ENCODE measurements around the gene RASSF6. TPM values are rescaled to one million over a fixed set of nuclear protein-coding genes. Genes with fewer than 3 reads are reported as not detected.
"Not testable (repeated sequence)": the region's sequence is repeated elsewhere in the genome, so short reads cannot be mapped to it uniquely, and the experiment has no call there.

The RASSF6 gene
- total RNA-seq, 2 experiments from 2014 or later = not detected

GRCh38 chr4:73648478-73648877 lies 28.2 kb upstream of the RASSF6 start:
- peaks cover 2% of the 10 kb centered on the region for H3K27me3 Mint-ChIP-seq (ENCODE audit: low read depth)
- no peaks in the 10 kb centered on the region for H3K9me3 Mint-ChIP-seq
- no peaks in the 10 kb centered on the region for H3K36me3 Mint-ChIP-seq (ENCODE audit: low read depth)
- intact Hi-C loops (cut with micrococcal nuclease) = no loop called here
- no peak overlapping the region for H3K4me3 Mint-ChIP-seq
- DNase-seq = no peak
- no peak overlapping the region for H3K27ac Mint-ChIP-seq
- CTCF ChIA-PET = no interaction called here
- H3K4me1 Mint-ChIP-seq (ENCODE audit: low read depth) = no peaks in the 10 kb centered on the region

DNA sequence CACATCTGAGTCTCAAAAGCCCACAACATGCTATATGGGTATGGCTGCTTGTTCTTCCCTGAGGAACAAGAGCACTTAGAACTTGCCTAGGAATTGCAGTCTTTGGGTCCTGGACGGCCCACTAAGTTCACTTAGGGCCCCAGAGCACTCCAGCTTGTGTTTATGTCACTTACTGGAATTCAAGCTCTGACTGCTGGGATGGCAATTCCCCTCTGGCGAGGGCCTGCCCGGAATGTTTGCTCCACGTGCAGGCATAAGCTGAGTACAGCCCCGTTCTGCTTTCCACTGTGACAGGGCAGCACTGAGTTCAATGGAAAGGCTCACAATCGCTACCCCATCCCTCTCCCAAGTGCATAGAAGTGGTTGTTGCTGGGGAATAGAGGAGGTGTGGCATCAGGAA lies 25.9 kb upstream of the RASSF6 start:
- Mint-ChIP-seq H3K4me3 (no peak overlapping the region), H3K9me3 (no peaks in the 10 kb centered on the region), H3K27me3 (ENCODE audit: low read depth) (peaks cover 2% of the 10 kb centered on the region), H3K27ac (no peak overlapping the region), H3K4me1 (ENCODE audit: low read depth) (no peaks in the 10 kb centered on the region), H3K36me3 (ENCODE audit: low read depth) (no peaks in the 10 kb centered on the region)
- DNase-seq = no peak
- intact Hi-C loops (cut with micrococcal nuclease) = no loop called here
- CTCF ChIA-PET = no interaction called here

DNA sequence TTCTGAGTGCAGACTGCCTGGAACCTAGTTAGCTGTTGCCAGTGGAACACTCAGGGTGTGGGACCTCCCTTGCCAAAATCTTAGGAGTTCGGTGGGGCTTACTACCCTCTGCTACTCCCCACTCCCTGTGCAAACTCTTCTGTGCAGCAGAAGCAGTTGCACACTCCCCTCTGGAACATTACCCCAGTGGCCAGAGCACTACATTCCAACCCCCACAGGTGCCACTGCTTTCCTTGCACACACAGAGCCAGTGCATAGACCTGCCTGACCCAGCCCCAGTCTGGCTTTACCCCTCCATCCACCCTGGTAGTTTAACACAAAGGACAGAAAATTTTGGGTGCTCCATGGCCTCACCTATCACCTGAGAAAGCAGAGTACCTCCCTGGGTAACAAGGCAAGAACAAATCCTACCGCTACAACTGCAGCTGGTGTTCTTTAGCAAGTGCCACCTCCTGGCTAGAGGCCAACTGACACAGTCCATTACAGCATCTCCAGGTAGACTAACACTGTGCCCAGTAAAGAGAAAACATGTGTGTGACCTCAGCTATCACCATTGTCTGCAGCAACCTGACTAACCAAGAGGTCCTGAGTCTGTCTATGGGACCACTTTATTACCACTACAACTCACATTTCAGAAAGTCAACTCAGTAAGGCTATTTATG lies 11.5 kb upstream of the RASSF6 start:
- H3K4me3 Mint-ChIP-seq = no peak overlapping the region
- CTCF ChIA-PET = no interaction called here
- H3K36me3 Mint-ChIP-seq (ENCODE audit: low read depth) = no peaks in the 10 kb centered on the region
- DNase-seq = no peak
- H3K27me3 Mint-ChIP-seq (ENCODE audit: low read depth) = peaks cover 9% of the 10 kb centered on the region
- no peak overlapping the region for H3K27ac Mint-ChIP-seq
- intact Hi-C loops (cut with micrococcal nuclease) = no loop called here
- peaks cover 2% of the 10 kb centered on the region for H3K9me3 Mint-ChIP-seq
- H3K4me1 Mint-ChIP-seq (ENCODE audit: low read depth) = no peaks in the 10 kb centered on the region

DNA sequence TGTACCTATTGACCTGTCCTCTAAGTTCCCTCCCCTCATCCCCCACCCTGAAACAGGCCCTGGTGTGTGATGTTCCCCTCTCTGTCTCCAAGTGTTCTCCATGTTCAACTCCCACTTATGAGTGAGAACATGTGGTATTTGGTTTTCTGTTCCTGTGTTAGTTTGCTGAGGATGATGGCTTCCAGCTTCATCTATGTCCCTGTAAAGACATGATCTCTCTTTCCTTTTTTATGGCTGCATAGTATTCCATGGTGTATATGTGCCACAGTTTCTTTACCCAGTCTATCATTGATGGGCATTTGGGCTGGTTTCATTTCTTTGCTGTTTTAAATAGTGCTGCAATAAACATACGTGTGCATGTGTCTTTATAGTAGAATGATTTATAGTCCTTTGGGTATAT lies 8.6 kb upstream of the RASSF6 start:
- H3K27me3 Mint-ChIP-seq (ENCODE audit: low read depth); DNase-seq; CTCF ChIA-PET; H3K4me3 Mint-ChIP-seq; H3K27ac Mint-ChIP-seq; H3K9me3 Mint-ChIP-seq; H3K36me3 Mint-ChIP-seq (ENCODE audit: low read depth); intact Hi-C loops (cut with micrococcal nuclease); H3K4me1 Mint-ChIP-seq (ENCODE audit: low read depth): not testable (repeated sequence)

DNA sequence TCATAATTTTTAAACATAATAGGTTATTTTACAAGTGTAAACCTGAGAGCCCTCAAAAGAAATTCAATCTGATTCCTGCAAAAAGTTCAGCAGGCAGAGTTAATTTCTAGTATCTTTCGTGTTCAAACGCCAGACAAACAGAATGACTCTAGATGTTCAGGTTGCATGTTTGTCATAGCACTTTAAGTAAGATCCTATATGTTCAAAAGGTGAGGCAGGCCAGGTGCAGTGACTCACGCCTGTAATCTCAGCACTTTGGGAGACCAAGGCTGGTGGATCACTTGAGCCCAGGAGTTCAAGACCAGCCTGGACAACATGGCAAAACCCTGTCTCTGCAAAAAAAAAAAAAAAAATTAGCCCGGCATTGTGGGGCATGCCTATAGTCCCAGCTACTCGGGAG lies 1.1 kb upstream of the RASSF6 start:
- CTCF ChIA-PET = interaction anchor here (0.6 kb wide), 1 partner anchor 308 kb away, joined by 4 read pairs; no protein-coding TSS in a partner anchor

DNA sequence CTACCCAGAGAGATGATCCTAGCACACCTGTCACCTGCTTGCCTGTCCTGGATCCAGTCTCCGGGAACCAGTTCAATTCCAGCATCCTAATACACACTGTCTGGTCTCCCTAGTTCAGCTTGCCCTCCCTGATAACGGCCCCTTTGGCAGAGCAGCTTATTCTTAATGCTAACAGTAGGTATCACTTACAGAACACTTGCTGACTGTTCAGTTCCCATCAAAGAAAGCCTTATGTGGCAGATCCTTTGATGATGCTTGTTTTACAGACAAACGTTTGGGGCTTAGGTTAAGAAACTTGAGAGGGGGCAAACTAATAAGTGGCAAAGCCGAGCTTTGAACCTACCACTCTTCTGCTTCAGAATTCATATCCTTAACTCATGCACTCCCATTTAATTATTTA lies 890 bp downstream of the RASSF6 start:
- Mint-ChIP-seq H3K36me3 (ENCODE audit: low read depth) (no peaks in the 10 kb centered on the region), H3K4me1 (ENCODE audit: low read depth) (peaks cover 3% of the 10 kb centered on the region), H3K27ac (no peak overlapping the region), H3K27me3 (ENCODE audit: low read depth) (peaks cover 20% of the 10 kb centered on the region), H3K4me3 (no peak overlapping the region), H3K9me3 (no peaks in the 10 kb centered on the region)
- no peak for DNase-seq
- CTCF ChIA-PET = no interaction called here
- intact Hi-C loops (cut with micrococcal nuclease) = no loop called here

More for the DNA sequence above, 1.1 kb upstream of the RASSF6 start:
- Mint-ChIP-seq H3K36me3 (ENCODE audit: low read depth) (no peaks in the 10 kb centered on the region), H3K4me1 (ENCODE audit: low read depth) (peaks cover 3% of the 10 kb centered on the region), H3K4me3 (no peak overlapping the region), H3K27me3 (ENCODE audit: low read depth) (peaks cover 20% of the 10 kb centered on the region), H3K9me3 (no peaks in the 10 kb centered on the region), H3K27ac (no peak overlapping the region)
- intact Hi-C loops (cut with micrococcal nuclease) = no loop called here
- no peak for DNase-seq

GRCh38 chr4:73617256-73617655 lies 3.0 kb downstream of the RASSF6 start:
- intact Hi-C loops (cut with micrococcal nuclease) = no loop called here
- H3K27ac Mint-ChIP-seq = no peak overlapping the region
- H3K36me3 Mint-ChIP-seq (ENCODE audit: low read depth) = no peaks in the 10 kb centered on the region
- CTCF ChIA-PET = no interaction called here
- H3K27me3 Mint-ChIP-seq (ENCODE audit: low read depth) = peaks cover 25% of the 10 kb centered on the region
- no peak for DNase-seq
- no peaks in the 10 kb centered on the region for H3K9me3 Mint-ChIP-seq
- no peak overlapping the region for H3K4me3 Mint-ChIP-seq
- peaks cover 3% of the 10 kb centered on the region for H3K4me1 Mint-ChIP-seq (ENCODE audit: low read depth)

- H3K4me1 Mint-ChIP-seq (ENCODE audit: low read depth) = peaks cover 3% of the 10 kb centered on the region
- intact Hi-C loops (cut with micrococcal nuclease) = no loop called here
- H3K27me3 Mint-ChIP-seq (ENCODE audit: low read depth) = peaks cover 18% of the 10 kb centered on the region
- CTCF ChIA-PET = no interaction called here
- H3K27ac Mint-ChIP-seq = no peak overlapping the region
- no peaks in the 10 kb centered on the region for H3K36me3 Mint-ChIP-seq (ENCODE audit: low read depth)
- no peaks in the 10 kb centered on the region for H3K9me3 Mint-ChIP-seq
- DNase-seq = no peak
- no peak overlapping the region for H3K4me3 Mint-ChIP-seq
Measured at GRCh38 chr4:73615613-73616012, 4.6 kb downstream of the RASSF6 start.

DNA sequence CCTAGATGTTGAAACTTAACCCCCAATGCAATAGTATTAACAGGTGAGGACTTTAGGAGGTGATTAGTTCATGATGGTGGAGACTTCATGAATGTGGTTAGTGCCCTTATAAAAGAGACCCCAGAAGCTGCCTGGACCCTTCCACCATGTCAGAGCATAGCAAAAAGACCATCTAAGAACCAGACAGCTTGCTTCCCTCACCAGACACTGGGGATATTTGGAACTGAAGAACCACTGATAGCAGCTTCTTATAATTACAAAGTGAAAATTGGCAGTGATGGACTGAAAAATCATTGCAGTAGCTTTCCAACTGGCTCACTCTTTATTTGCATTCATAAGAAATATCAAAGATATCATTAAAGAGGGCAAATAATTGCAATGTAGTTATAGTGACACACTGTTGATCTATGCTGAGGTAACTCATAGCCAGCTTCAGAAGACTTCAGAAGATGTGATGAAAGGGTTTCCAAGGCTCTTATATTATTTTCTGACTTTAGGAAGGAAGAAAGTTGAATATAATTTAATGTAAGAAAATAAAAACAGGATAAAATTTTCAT lies 5.8 kb downstream of the RASSF6 start:
- Mint-ChIP-seq H3K4me3 (no peak overlapping the region), H3K9me3 (no peaks in the 10 kb centered on the region), H3K4me1 (ENCODE audit: low read depth) (no peaks in the 10 kb centered on the region), H3K36me3 (ENCODE audit: low read depth) (no peaks in the 10 kb centered on the region), H3K27ac (no peak overlapping the region), H3K27me3 (ENCODE audit: low read depth) (peaks cover 11% of the 10 kb centered on the region)
- intact Hi-C loops (cut with micrococcal nuclease) = no loop called here
- DNase-seq = no peak
- CTCF ChIA-PET = no interaction called here

DNA sequence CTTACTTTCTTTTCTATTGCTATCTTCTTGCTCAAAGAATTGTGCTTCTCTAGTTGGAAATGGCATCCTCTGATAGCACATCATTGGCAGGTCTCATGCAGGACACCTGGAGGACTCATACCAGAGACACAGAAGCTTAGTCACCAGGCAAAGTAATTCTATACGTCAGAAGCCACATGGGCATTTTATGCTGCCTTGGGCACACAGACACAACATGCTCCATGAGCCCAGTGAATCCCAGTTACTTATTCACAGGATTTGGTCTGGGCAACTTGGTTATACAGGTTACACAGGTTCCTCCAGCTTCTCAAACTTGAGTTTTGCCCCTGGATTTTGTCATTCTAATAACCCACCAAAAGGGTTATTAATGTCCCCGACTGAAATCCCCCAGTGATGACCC lies 7.1 kb downstream of the RASSF6 start:
- DNase-seq = no peak
- Mint-ChIP-seq H3K4me3 (no peak overlapping the region), H3K27ac (no peak overlapping the region), H3K4me1 (ENCODE audit: low read depth) (no peaks in the 10 kb centered on the region), H3K36me3 (ENCODE audit: low read depth) (no peaks in the 10 kb centered on the region), H3K27me3 (ENCODE audit: low read depth) (peaks cover 7% of the 10 kb centered on the region), H3K9me3 (no peaks in the 10 kb centered on the region)
- CTCF ChIA-PET = no interaction called here
- intact Hi-C loops (cut with micrococcal nuclease) = no loop called here

DNA sequence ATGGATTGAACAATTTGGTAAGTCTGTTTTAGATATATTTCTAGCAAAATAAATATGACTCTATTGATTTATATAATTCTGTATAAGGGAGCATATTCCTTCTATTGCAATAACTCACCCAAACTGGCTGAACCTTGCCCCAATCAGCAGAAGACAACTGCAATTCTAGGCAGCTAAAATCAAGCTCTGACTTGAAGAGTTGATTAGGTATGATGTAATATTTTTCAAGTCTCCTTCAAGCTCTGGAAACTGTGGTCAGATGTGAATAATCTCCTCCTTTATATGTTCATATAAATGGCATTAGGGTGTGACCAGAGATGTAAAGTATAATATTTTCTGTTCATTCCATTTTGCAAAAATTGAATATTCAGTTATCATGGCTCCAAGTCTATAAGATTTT lies 8.2 kb downstream of the RASSF6 start:
- Mint-ChIP-seq H3K27me3 (ENCODE audit: low read depth) (peaks cover 7% of the 10 kb centered on the region), H3K36me3 (ENCODE audit: low read depth) (no peaks in the 10 kb centered on the region), H3K4me1 (ENCODE audit: low read depth) (peaks cover 3% of the 10 kb centered on the region), H3K27ac (no peak overlapping the region), H3K4me3 (no peak overlapping the region), H3K9me3 (no peaks in the 10 kb centered on the region)
- intact Hi-C loops (cut with micrococcal nuclease) = no loop called here
- CTCF ChIA-PET = no interaction called here
- DNase-seq = no peak

GRCh38 chr4:73609706-73610105 lies 10.5 kb downstream of the RASSF6 start:
- no peak overlapping the region for H3K27ac Mint-ChIP-seq
- peaks cover 7% of the 10 kb centered on the region for H3K27me3 Mint-ChIP-seq (ENCODE audit: low read depth)
- no peak for DNase-seq
- H3K36me3 Mint-ChIP-seq (ENCODE audit: low read depth) = no peaks in the 10 kb centered on the region
- H3K4me1 Mint-ChIP-seq (ENCODE audit: low read depth) = peaks cover 6% of the 10 kb centered on the region
- no peak overlapping the region for H3K4me3 Mint-ChIP-seq
- CTCF ChIA-PET = interaction anchor here (0.8 kb wide), 1 partner anchor 36 kb away, joined by 3 read pairs; no protein-coding TSS in a partner anchor
- no peaks in the 10 kb centered on the region for H3K9me3 Mint-ChIP-seq
- intact Hi-C loops (cut with micrococcal nuclease) = no loop called here

- intact Hi-C loops (cut with micrococcal nuclease) = no loop called here
- Mint-ChIP-seq H3K27me3 (ENCODE audit: low read depth) (peaks cover 6% of the 10 kb centered on the region), H3K9me3 (no peaks in the 10 kb centered on the region), H3K27ac (no peak overlapping the region), H3K4me1 (ENCODE audit: low read depth) (peaks cover 6% of the 10 kb centered on the region), H3K4me3 (no peak overlapping the region), H3K36me3 (ENCODE audit: low read depth) (no peaks in the 10 kb centered on the region)
- DNase-seq = no peak
- CTCF ChIA-PET = no interaction called here
Measured at GRCh38 chr4:73608689-73609594, 11.3 kb downstream of the RASSF6 start.

Measured in activated naive CD4-positive, alpha-beta T cell treated with anti-CD3 and anti-CD28 coated beads for 36 hours (primary cell).